Measurements from ENCODE around the gene VSNL1. TPM values are rescaled to one million over a fixed set of nuclear protein-coding genes. Genes with fewer than 3 reads are reported as not detected.

VSNL1 gene
- total and polyA plus RNA-seq, 7 donors, result 0.27 to 5.1 (median 1.1) TPM; not detected in 2

DNA sequence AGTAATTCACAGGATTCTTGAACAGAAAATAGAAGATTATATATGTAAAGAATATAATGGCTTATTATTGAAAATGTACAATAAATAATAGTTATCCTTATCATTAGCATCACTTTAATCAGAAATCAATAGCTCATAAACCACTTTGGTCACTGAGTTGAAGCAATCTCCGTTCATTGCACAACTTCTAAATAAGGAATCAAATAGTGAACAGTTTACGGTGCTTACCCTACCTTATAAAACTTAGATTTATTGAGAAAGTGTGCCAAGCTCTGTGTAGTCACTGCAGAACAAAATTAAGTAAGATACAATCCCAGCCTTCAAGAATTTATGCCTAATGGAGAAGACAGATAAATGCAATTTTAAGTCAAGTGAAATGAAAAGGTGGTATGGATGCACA lies 6.7 kb downstream of the VSNL1 start:
- TF ChIP-seq EP300 (IDR thresholded peaks at IDR 0.05), result no peak
- no peak for TF ChIP-seq POLR2AphosphoS5 (IDR thresholded peaks at IDR 0.05)
- TF ChIP-seq CTCF (IDR thresholded peaks at IDR 0.05), result no peak
- TF ChIP-seq POLR2A (IDR thresholded peaks at IDR 0.05), result no peak
- 18 to 62% methylated on average over 2 of the region's 2 CpGs for WGBS, 2 donors
- no peak for DNase-seq

DNA sequence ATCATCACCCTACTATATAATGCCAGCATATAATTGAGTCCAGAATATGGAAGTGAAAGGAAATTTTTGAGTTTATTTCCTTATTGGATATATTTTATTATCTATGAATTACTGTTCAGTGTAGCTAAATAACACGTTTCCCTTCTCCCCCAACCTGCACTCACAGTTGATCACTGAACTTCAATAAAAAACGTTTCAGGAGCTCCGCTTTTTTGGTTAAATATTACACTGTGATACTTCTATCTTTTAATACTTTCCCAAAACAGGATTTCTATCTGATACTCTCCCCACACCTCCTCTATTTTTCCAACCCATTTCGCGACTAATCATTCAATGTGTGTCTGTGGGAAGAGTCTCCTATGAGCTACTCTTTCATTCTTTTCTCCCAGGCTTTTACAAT lies 7.2 kb downstream of the VSNL1 start:
- Histone ChIP-seq H3K4me3 (no peak overlapping the region), H3K27ac (no peak overlapping the region), H3K27me3 (peaks cover 0 to 4% (median 0%) of the 10 kb centered on the region in 3 donors), H3K9me3 (no peaks in the 10 kb centered on the region), H3K4me1 (no peaks in the 10 kb centered on the region), H3K36me3 (no peaks in the 10 kb centered on the region)
- WGBS, 2 donors, result 14 to 53% methylated on average over 5 of the region's 5 CpGs
- TF ChIP-seq POLR2A (IDR thresholded peaks at IDR 0.05), result no peak
- TF ChIP-seq CTCF (IDR thresholded peaks at IDR 0.05), result no peak
- no peak for TF ChIP-seq POLR2AphosphoS5 (IDR thresholded peaks at IDR 0.05)
- TF ChIP-seq EP300 (IDR thresholded peaks at IDR 0.05), result no peak
- no peak for DNase-seq
- intact Hi-C loops (cut with DNase I), result no loop called here

More for the DNA sequence above, 6.7 kb downstream of the VSNL1 start:
- peaks cover 0 to 7% (median 0%) of the 10 kb centered on the region in 3 donors for H3K27me3 ChIP-seq
- H3K27ac ChIP-seq, result no peak overlapping the region
- no peaks in the 10 kb centered on the region for H3K4me1 ChIP-seq
- no peak overlapping the region for H3K4me3 ChIP-seq
- no peaks in the 10 kb centered on the region for H3K9me3 ChIP-seq
- intact Hi-C loops (cut with DNase I), result no loop called here
- no peaks in the 10 kb centered on the region for H3K36me3 ChIP-seq

- intact Hi-C loops (cut with DNase I), result no loop called here
- Histone ChIP-seq H3K9me3 (no peaks in the 10 kb centered on the region), H3K27me3 (peaks cover 0 to 4% (median 0%) of the 10 kb centered on the region in 3 donors), H3K4me3 (no peak overlapping the region), H3K4me1 (no peaks in the 10 kb centered on the region), H3K27ac (no peak overlapping the region), H3K36me3 (no peaks in the 10 kb centered on the region)
- TF ChIP-seq POLR2AphosphoS5 (IDR thresholded peaks at IDR 0.05) (no peak), EP300 (IDR thresholded peaks at IDR 0.05) (no peak), CTCF (IDR thresholded peaks at IDR 0.05) (no peak), POLR2A (IDR thresholded peaks at IDR 0.05) (no peak)
- WGBS, 2 donors, result 91% methylated on average over 2 of the region's 2 CpGs
- DNase-seq, result no peak
Measured at GRCh38 chr2:17550907-17551306, 10.4 kb downstream of the VSNL1 start.

DNA sequence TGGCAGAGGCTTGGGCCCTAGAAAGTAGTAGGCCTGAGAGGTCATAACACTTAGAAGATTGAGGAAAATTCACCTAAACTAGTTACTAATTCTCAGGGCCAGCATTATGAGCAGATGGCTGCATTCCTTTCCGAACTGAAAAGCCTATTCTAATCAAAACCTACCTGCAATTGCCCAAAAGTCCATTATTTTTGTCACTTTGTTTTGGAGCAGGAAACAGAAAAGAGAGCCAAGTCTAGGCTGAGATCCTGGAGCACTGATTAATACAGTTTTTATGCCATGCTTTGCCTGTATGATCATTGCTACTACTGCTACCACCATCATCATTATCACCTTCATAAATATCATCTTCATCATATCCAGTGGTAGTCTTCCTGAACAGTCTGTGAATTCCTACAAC lies 14.7 kb downstream of the VSNL1 start:
- Histone ChIP-seq H3K36me3 (no peaks in the 10 kb centered on the region), H3K9me3 (no peaks in the 10 kb centered on the region), H3K27me3 (no peaks in the 10 kb centered on the region), H3K4me1 (no peaks in the 10 kb centered on the region), H3K27ac (no peak overlapping the region), H3K4me3 (no peak overlapping the region)
- WGBS, 2 donors, result 84 to 88% methylated on average over 1 of the region's 1 CpG
- intact Hi-C loops (cut with DNase I), result no loop called here
- TF ChIP-seq EP300 (IDR thresholded peaks at IDR 0.05) (no peak), CTCF (IDR thresholded peaks at IDR 0.05) (no peak), POLR2A (IDR thresholded peaks at IDR 0.05) (no peak), POLR2AphosphoS5 (IDR thresholded peaks at IDR 0.05) (no peak)
- DNase-seq, result no peak

- WGBS, 2 donors, result 10 to 50% methylated on average over 5 of the region's 5 CpGs
- Histone ChIP-seq H3K9me3 (no peaks in the 10 kb centered on the region), H3K27me3 (no peaks in the 10 kb centered on the region), H3K4me3 (no peak overlapping the region), H3K4me1 (no peaks in the 10 kb centered on the region), H3K36me3 (no peaks in the 10 kb centered on the region), H3K27ac (no peak overlapping the region)
- DNase-seq, result no peak
- TF ChIP-seq EP300 (IDR thresholded peaks at IDR 0.05) (no peak), POLR2A (IDR thresholded peaks at IDR 0.05) (no peak)
- intact Hi-C loops (cut with DNase I), result no loop called here
Measured at GRCh38 chr2:17557596-17557995, 17.1 kb downstream of the VSNL1 start.
